HepG2 (cell line): ENCODE results near the gene NGFR. TPM values are rescaled to one million over a fixed set of nuclear protein-coding genes. Genes with fewer than 3 reads are reported as not detected.

Experiments
- ATAC-seq: fragments of 200-7000 bp; cut with Tn5 transposase; 3 replicates; pipeline ENCODE4 v1.9.1; 2020; ENCODE audit warnings: mild to moderate bottlenecking, moderate library complexity
- BruUV-seq: library from RNA; stranded (reverse); fragments of 400-500 nt; replicated peaks from 2 replicates; lab custom pipeline; 2021; lab: Mats Ljungman, UMichigan
- CTCF ChIA-PET: fragments of 300-600 bp; formaldehyde crosslinking; extraction: SDS; loops from one replicate; lab custom pipeline; 2021; ENCODE audit warnings: low total read pairs, inconsistent platforms, low intra/inter-chr PET ratio; lab: Yijun Ruan, JAX
- POLR2A ChIA-PET: fragments of 350-600 bp; sonication (Branson Sonifier 250); formaldehyde crosslinking; loops from one replicate; lab custom pipeline; 2020; ENCODE audit warnings: antibody characterized with exemption, inconsistent platforms; lab: Yijun Ruan, JAX
- DNase-seq: peaks from one replicate; pipeline ENCODE4 v3.0.0-alpha.2; 2015; ENCODE audit warnings: low spot score
- FAIRE-seq: peaks from 3 replicates; lab custom pipeline; 2011; peaks lifted over from hg19 to GRCh38; lab: Jason Lieb, UNC
- H2AFZ ChIP-seq: one replicate; pipeline ENCODE4 v1.6.1; 2011; ENCODE audit warnings: low read length, inconsistent platforms
- H3K27ac ChIP-seq: fragments of 300-600 bp; 3 replicates; pipeline ENCODE4 v1.8.0; 2011; ENCODE audit warnings: mixed run types, mild to moderate bottlenecking, mixed read lengths, low read length, inconsistent platforms; ENCODE audit not compliant: insufficient read depth; ENCODE audit errors: extremely low read length
- H3K27me3 ChIP-seq, 2 experiments: fragments of 200-600 bp in 1 of 2; 2 replicates in 1 of 2; 3 replicates in 1 of 2; pipeline versions ENCODE4 v1.6.0 to v1.8.0; 2011; ENCODE audit warnings: low read length in 2 of 2, mild to moderate bottlenecking in 2 of 2, moderate library complexity in 2 of 2, inconsistent platforms in 1 of 2; ENCODE audit not compliant: insufficient read depth in 2 of 2, control insufficient read depth in 1 of 2
- H3K36me3 ChIP-seq, 2 experiments: fragments of 200-600 bp in 1 of 2; replicated peaks in 1 of 2; 2 replicates in 1 of 2; 3 replicates in 1 of 2; pipeline versions ENCODE4 v1.5.1 to v1.8.0; 2011; ENCODE audit warnings: low read length in 2 of 2, inconsistent platforms in 1 of 2; ENCODE audit not compliant: insufficient read depth in 2 of 2, control insufficient read depth in 1 of 2
- H3K4me1 ChIP-seq: 2 replicates; pipeline ENCODE4 v1.5.1; 2012; ENCODE audit warnings: low read length, inconsistent platforms; ENCODE audit not compliant: insufficient read depth
- H3K4me2 ChIP-seq: 2 replicates; pipeline ENCODE4 v1.6.0; 2011; ENCODE audit warnings: low read depth, low read length, inconsistent platforms
- H3K4me3 ChIP-seq, 3 experiments: fragments of 200-600 bp in 1 of 3; sonication (generic), shearing (Covaris generic) in 1 of 3; replicated peaks in 1 of 3; 2 replicates each; pipeline ENCODE4 v1.5.1; 2011 to 2016; ENCODE audit warnings: low read length in 3 of 3, inconsistent platforms in 2 of 3, low read depth in 2 of 3, mild to moderate bottlenecking in 2 of 3, control low read depth in 1 of 3, mixed read lengths in 1 of 3; ENCODE audit not compliant: insufficient read depth in 1 of 3
- H3K79me2 ChIP-seq: one replicate; pipeline ENCODE4 v1.6.1; 2011; ENCODE audit warnings: low read length, inconsistent platforms; ENCODE audit not compliant: insufficient read depth
- H3K9ac ChIP-seq: 2 replicates; pipeline ENCODE4 v1.6.0; 2011; ENCODE audit warnings: mild to moderate bottlenecking, low read depth, low read length, inconsistent platforms; ENCODE audit not compliant: insufficient read depth
- H3K9me3 ChIP-seq: 2 replicates; pipeline ENCODE4 v1.5.1; 2012; ENCODE audit warnings: mild to moderate bottlenecking, low read length
- H4K20me1 ChIP-seq: 2 replicates; pipeline ENCODE4 v1.6.0; 2011; ENCODE audit warnings: inconsistent platforms, mild to moderate bottlenecking, low read length, moderate library complexity; ENCODE audit not compliant: insufficient read depth
- AGO2 ChIP-seq: fragments of 200-400 bp; formaldehyde crosslinking; optimal IDR thresholded peaks from 2 replicates; pipeline ENCODE3; 2017; ENCODE audit warnings: mild to moderate bottlenecking, low read depth, low read length, moderate library complexity
- GPBP1L1 ChIP-seq: sonication (generic); formaldehyde crosslinking; IDR thresholded peaks from 2 replicates; pipeline ENCODE4 v1.5.0; 2020; ENCODE audit warnings: mild to moderate bottlenecking, missing genetic modification reagents
- KMT2B ChIP-seq: IDR thresholded peaks from 2 replicates; pipeline ENCODE4 v1.6.1; 2016; ENCODE audit warnings: missing genetic modification reagents, missing compliant biosample characterization
- NFE2L2 ChIP-seq: fragments of 150-350 bp; IDR thresholded peaks from 2 replicates; pipeline ENCODE4 v1.6.1; 2014; ENCODE audit warnings: low read length
- RBM39 ChIP-seq: fragments of 200-400 bp; formaldehyde crosslinking; IDR thresholded peaks from one replicate; pipeline ENCODE4 v1.6.1; 2018; ENCODE audit warnings: antibody characterized with exemption, mild to moderate bottlenecking, low read depth, low read length; ENCODE audit not compliant: poor library complexity, severe bottlenecking
- TCF7L2 ChIP-seq: IDR thresholded peaks from 2 replicates; pipeline ENCODE4 v1.6.1; 2011; ENCODE audit warnings: mild to moderate bottlenecking, low read depth, low read length, moderate library complexity
- ZNF75D ChIP-seq: sonication (generic); formaldehyde crosslinking; IDR thresholded peaks from 2 replicates; pipeline ENCODE4 v1.8.1; 2023; ENCODE audit warnings: missing genetic modification reagents, mild to moderate bottlenecking, borderline replicate concordance
- WGBS: methylation state at CpG from one replicate; pipeline ENCODE4 v1.1.6; 2017; ENCODE audit warnings: low lambda C conversion rate; 5-methylcytosine and 5-hydroxymethylcytosine counted together
- in situ Hi-C: cut with HindIII; loops from 2 replicates; pipeline ENCODE4 v1.10.0; 2017; ENCODE audit warnings: low pct_unique_long_range_greater_than_20kb; ENCODE audit not compliant: extremely low pct_ligation_motif_present
- intact Hi-C: fragments of 100-400 bp; cut with micrococcal nuclease; formaldehyde crosslinking; loops from one replicate; pipeline ENCODE4 v1.10.0; 2022; ENCODE audit not compliant: unreplicated experiment
- polyA plus RNA-seq, 8 experiments: library from polyadenylated mRNA; depleted of rRNA in 3 of 8; stranded (reverse) in 7 of 8; unstranded in 1 of 8; fragments of >200 nt; fragmentation: Illumina TruSeq in 4 of 8; extraction: Trizol in 4 of 8; gene quantifications; 2 replicates each; pipeline versions ENCODE4 v1.2.1 to v1.2.3, GENCODE V29; 2011 to 2016; ENCODE audit warnings: low read depth in 4 of 8, missing spikeins in 1 of 8, mixed read lengths in 1 of 8; ENCODE audit not compliant: insufficient read depth in 1 of 8
- total RNA-seq, 5 experiments: library from RNA; depleted of rRNA; stranded (reverse); fragments of >200 nt; fragmentation: Illumina TruSeq; extraction: Trizol; gene quantifications; 2 replicates each; pipeline ENCODE4 v1.2.3, GENCODE V29; 2016; ENCODE audit warnings: low read depth in 1 of 5
- TF ChIP-seq, protein P1 (sequence below): sonication (generic); formaldehyde crosslinking; IDR thresholded peaks from 2 replicates; pipeline ENCODE4 v1.8.1; 2023; ENCODE audit warnings: missing genetic modification reagents, inconsistent platforms, borderline replicate concordance
- TF ChIP-seq, protein P2 (sequence below): sonication (generic); formaldehyde crosslinking; IDR thresholded peaks from 2 replicates; pipeline ENCODE4 v1.5.0; 2020; ENCODE audit warnings: missing genetic modification reagents
- TF ChIP-seq, protein P3 (sequence below): sonication (generic); formaldehyde crosslinking; IDR thresholded peaks from 2 replicates; pipeline ENCODE4 v1.4.0; 2020; ENCODE audit warnings: missing genetic modification reagents

The NGFR gene
- total and polyA plus RNA-seq, 2 of the 13 experiments (the other 11 are each of a cell fraction or from before 2014, with no cell fraction given): 1.1 to 1.8 TPM

- Histone ChIP-seq H3K4me1 (no peaks in the 10 kb centered on the region), H3K27ac (no peak overlapping the region), H4K20me1 (no peaks in the 10 kb centered on the region), H3K4me3 (no peak overlapping the region), H2AFZ (no peak overlapping the region), H3K79me2 (no peaks in the 10 kb centered on the region), H3K36me3 (no peaks in the 10 kb centered on the region), H3K27me3 (peaks cover 12 to 81% of the 10 kb centered on the region in 2 experiments), H3K9ac (no peak overlapping the region)
- in situ Hi-C loops (no loop called here), intact Hi-C loops (no loop called here)
- 55% methylated on average over 17 of the region's 17 CpGs for WGBS
- no TSS peak for BruUV-seq
- CTCF ChIA-PET: no interaction called here
- FAIRE-seq: no peak
- POLR2A ChIA-PET: no interaction called here
- TF ChIP-seq TCF7L2 (no peak), RBM39 (no peak)
- TF ChIP-seq, protein P1, sequence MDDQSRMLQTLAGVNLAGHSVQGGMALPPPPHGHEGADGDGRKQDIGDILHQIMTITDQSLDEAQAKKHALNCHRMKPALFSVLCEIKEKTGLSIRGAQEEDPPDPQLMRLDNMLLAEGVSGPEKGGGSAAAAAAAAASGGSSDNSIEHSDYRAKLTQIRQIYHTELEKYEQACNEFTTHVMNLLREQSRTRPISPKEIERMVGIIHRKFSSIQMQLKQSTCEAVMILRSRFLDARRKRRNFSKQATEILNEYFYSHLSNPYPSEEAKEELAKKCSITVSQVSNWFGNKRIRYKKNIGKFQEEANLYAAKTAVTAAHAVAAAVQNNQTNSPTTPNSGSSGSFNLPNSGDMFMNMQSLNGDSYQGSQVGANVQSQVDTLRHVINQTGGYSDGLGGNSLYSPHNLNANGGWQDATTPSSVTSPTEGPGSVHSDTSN: no peak
- TF ChIP-seq, all 625 proteins: peak for 0
- H3K4me2 ChIP-seq: no peak overlapping the region
- peaks cover 8% of the 10 kb centered on the region; the same call in 1 of the 2 replicates for H3K9me3 ChIP-seq
- DNase-seq (no peak), ATAC-seq (no peak)
These were observed 29.7 kb upstream of the NGFR start for GRCh38 chr17:49465331-49465903.

- Histone ChIP-seq H3K9ac (no peak overlapping the region), H2AFZ (no peak overlapping the region), H3K27ac (no peak overlapping the region), H3K36me3 (no peaks in the 10 kb centered on the region), H3K4me1 (peaks cover 8% of the 10 kb centered on the region), H4K20me1 (no peaks in the 10 kb centered on the region), H3K27me3 (peaks cover 11 to 81% of the 10 kb centered on the region in 2 experiments), H3K79me2 (no peaks in the 10 kb centered on the region), H3K4me3 (no peak overlapping the region), H3K4me2 (no peak overlapping the region), H3K9me3 (peaks cover 8% of the 10 kb centered on the region; the same call in 1 of the 2 replicates)
- CTCF ChIA-PET: no interaction called here
- intact Hi-C loops (no loop called here), in situ Hi-C loops (no loop called here)
- ATAC-seq (no peak), DNase-seq (no peak), FAIRE-seq (no peak)
- POLR2A ChIA-PET: no interaction called here
- 0% methylated on average over 1 of the region's 1 CpG for WGBS
- no TSS peak for BruUV-seq
- TF ChIP-seq AGO2 (no peak), GPBP1L1 (CRISPR knock-in tag) (no peak), NFE2L2 (no peak), KMT2B (CRISPR knock-in tag) (no peak), ZNF75D (CRISPR knock-in tag) (no peak)
- TF ChIP-seq, protein P2, sequence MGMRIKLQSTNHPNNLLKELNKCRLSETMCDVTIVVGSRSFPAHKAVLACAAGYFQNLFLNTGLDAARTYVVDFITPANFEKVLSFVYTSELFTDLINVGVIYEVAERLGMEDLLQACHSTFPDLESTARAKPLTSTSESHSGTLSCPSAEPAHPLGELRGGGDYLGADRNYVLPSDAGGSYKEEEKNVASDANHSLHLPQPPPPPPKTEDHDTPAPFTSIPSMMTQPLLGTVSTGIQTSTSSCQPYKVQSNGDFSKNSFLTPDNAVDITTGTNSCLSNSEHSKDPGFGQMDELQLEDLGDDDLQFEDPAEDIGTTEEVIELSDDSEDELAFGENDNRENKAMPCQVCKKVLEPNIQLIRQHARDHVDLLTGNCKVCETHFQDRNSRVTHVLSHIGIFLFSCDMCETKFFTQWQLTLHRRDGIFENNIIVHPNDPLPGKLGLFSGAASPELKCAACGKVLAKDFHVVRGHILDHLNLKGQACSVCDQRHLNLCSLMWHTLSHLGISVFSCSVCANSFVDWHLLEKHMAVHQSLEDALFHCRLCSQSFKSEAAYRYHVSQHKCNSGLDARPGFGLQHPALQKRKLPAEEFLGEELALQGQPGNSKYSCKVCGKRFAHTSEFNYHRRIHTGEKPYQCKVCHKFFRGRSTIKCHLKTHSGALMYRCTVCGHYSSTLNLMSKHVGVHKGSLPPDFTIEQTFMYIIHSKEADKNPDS: no peak
- TF ChIP-seq, protein P3, sequence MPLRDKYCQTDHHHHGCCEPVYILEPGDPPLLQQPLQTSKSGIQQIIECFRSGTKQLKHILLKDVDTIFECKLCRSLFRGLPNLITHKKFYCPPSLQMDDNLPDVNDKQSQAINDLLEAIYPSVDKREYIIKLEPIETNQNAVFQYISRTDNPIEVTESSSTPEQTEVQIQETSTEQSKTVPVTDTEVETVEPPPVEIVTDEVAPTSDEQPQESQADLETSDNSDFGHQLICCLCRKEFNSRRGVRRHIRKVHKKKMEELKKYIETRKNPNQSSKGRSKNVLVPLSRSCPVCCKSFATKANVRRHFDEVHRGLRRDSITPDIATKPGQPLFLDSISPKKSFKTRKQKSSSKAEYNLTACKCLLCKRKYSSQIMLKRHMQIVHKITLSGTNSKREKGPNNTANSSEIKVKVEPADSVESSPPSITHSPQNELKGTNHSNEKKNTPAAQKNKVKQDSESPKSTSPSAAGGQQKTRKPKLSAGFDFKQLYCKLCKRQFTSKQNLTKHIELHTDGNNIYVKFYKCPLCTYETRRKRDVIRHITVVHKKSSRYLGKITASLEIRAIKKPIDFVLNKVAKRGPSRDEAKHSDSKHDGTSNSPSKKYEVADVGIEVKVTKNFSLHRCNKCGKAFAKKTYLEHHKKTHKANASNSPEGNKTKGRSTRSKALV (CRISPR knock-in tag): no peak
These were observed 28.7 kb upstream of the NGFR start for GRCh38 chr17:49466436-49466835.
